Right lobe of liver (tissue), 4 donors: ENCODE data around the gene MSMP.

Experiments
- POLR2A ChIP-seq: fragments of 450-650 bp; IDR thresholded peaks from one replicate; pipeline ENCODE4 v1.6.1; 2017; ENCODE audit warnings: antibody characterized with exemption, mild to moderate bottlenecking
- TF ChIP-seq, protein P1 (sequence below), 4 donors: fragments of 200-600 bp in 3 of 4; fragments of 450-650 bp in 1 of 4; IDR thresholded peaks; one replicate each; pipeline versions ENCODE4 v1.5.1 to v1.8.0; 2016 to 2022; ENCODE audit warnings: antibody characterized with exemption in 4 of 4, mild to moderate bottlenecking in 2 of 4
- donor health status: DM: no; HTN: no; CAD: no.
- donor health status: DM: no; HTN: no; CAD: no.
- donor health status: DM: no; HTN: yes; CAD: no.

DNA sequence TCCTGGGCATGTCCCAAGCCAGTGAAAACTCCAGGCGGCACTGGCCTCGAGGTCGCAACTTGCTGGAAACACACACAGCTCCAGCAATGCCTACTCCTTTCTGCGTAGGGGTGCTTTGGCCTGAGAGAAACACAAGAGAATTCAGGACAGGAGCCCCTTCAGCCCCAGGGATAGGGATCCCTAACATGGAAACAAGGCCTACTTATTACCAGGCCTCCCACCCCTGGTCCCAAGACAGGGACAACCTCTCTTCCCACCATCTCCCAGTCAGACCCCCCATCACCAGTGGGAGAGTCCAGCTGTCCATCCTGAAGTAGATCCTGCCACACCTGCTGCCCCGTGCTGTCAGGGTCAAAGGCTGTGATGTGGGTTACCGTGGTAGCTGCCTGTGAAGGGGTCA lies 13.8 kb downstream of the MSMP start:
- TF ChIP-seq, protein P1, sequence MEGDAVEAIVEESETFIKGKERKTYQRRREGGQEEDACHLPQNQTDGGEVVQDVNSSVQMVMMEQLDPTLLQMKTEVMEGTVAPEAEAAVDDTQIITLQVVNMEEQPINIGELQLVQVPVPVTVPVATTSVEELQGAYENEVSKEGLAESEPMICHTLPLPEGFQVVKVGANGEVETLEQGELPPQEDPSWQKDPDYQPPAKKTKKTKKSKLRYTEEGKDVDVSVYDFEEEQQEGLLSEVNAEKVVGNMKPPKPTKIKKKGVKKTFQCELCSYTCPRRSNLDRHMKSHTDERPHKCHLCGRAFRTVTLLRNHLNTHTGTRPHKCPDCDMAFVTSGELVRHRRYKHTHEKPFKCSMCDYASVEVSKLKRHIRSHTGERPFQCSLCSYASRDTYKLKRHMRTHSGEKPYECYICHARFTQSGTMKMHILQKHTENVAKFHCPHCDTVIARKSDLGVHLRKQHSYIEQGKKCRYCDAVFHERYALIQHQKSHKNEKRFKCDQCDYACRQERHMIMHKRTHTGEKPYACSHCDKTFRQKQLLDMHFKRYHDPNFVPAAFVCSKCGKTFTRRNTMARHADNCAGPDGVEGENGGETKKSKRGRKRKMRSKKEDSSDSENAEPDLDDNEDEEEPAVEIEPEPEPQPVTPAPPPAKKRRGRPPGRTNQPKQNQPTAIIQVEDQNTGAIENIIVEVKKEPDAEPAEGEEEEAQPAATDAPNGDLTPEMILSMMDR (IDR thresholded peaks at IDR 0.05) = no peak
- no peak for TF ChIP-seq POLR2A
